ENCODE data around the gene C19orf25. TPM values are rescaled to one million over a fixed set of nuclear protein-coding genes. Genes with fewer than 3 reads are reported as not detected.
A peak's percentile ranks its signal among the peaks of the same experiment; 100 is the strongest.

The C19orf25 gene
- total and polyA plus RNA-seq, 2 donors (not counting 1 experiment from before 2014, with no cell fraction given): 11.2 to 24.8 TPM

- H3K4me1 ChIP-seq (ENCODE audit: control insufficient read depth, extremely low read depth, insufficient read depth, low read length): no peaks in the 10 kb centered on the region
- H3K9ac ChIP-seq (ENCODE audit: insufficient read depth, low read length): no peak overlapping the region
- peak; percentile 94 for TF ChIP-seq EZH2 (IDR thresholded peaks at IDR 0.05; ENCODE audit: low read length, missing control alignments)
- TF ChIP-seq CTCF (conservative IDR thresholded peaks at IDR 0.05 in 1 of 2, IDR thresholded peaks at IDR 0.05 in 1 of 2; ENCODE audit: low read depth in 1 of 2, low read length in 2 of 2): no peak
- no peaks in the 10 kb centered on the region for H3K36me3 ChIP-seq (ENCODE audit: control insufficient read depth, insufficient read depth, low read length)
- H3K4me3 ChIP-seq (replicated peaks in 1 of 4; ENCODE audit: control extremely low read depth in 1 of 4, insufficient read depth in 1 of 4, low read depth in 3 of 4, low read length in 4 of 4): no peak overlapping the region
- H3K27ac ChIP-seq (ENCODE audit: insufficient read depth, low read length): no peak overlapping the region
- peaks cover 18% of the 10 kb centered on the region for H3K27me3 ChIP-seq (ENCODE audit: control insufficient read depth, insufficient read depth, low read length)
- H3K4me2 ChIP-seq (ENCODE audit: extremely low read depth, insufficient read depth, low read length): no peak overlapping the region
- H4K20me1 ChIP-seq (ENCODE audit: control insufficient read depth, extremely low read depth, insufficient read depth, low read length): no peaks in the 10 kb centered on the region
- H3K79me2 ChIP-seq (ENCODE audit: control insufficient read depth, insufficient read depth, low read length): no peaks in the 10 kb centered on the region
- DNase-seq (ENCODE audit: low read depth in 2 of 2): no peak
- H3K9me3 ChIP-seq (ENCODE audit: control insufficient read depth, insufficient read depth, low read depth, low read length): no peaks in the 10 kb centered on the region
- no peak overlapping the region for H2AFZ ChIP-seq (ENCODE audit: low read length)
Observed at GRCh38 chr19:1524287-1524971, 45.4 kb upstream of the C19orf25 start.

- Histone ChIP-seq H3K36me3 (ENCODE audit: control insufficient read depth, insufficient read depth, low read length) (no peaks in the 10 kb centered on the region), H3K27me3 (ENCODE audit: control insufficient read depth, insufficient read depth, low read length) (peaks cover 18% of the 10 kb centered on the region), H3K27ac (ENCODE audit: insufficient read depth, low read length) (no peak within 1 kb of the TSS)
Observed at GRCh38 chr19:1523412-1524286, 44.6 kb upstream of the C19orf25 start, which contains the start of gene PLK5. PLK5 (plus strand) TSS chr19:1524077; CDS start chr19:1526997, 2,920 bp downstream.

More at GRCh38 chr19:1523412-1524286, 44.6 kb upstream of the C19orf25 start, which contains the start of gene PLK5:
- no peak for DNase-seq (ENCODE audit: low read depth in 2 of 2)
- Histone ChIP-seq H2AFZ (ENCODE audit: low read length) (no peak within 1 kb of the TSS), H3K4me1 (ENCODE audit: control insufficient read depth, extremely low read depth, insufficient read depth, low read length) (no peaks in the 10 kb centered on the region), H4K20me1 (ENCODE audit: control insufficient read depth, extremely low read depth, insufficient read depth, low read length) (no peaks in the 10 kb centered on the region), H3K9me3 (ENCODE audit: control insufficient read depth, insufficient read depth, low read depth, low read length) (no peaks in the 10 kb centered on the region), H3K4me2 (ENCODE audit: extremely low read depth, insufficient read depth, low read length) (no peak within 1 kb of the TSS), H3K4me3 (replicated peaks in 1 of 4; ENCODE audit: control extremely low read depth in 1 of 4, insufficient read depth in 1 of 4, low read depth in 3 of 4, low read length in 4 of 4) (no peak within 1 kb of the TSS), H3K79me2 (ENCODE audit: control insufficient read depth, insufficient read depth, low read length) (no peaks in the 10 kb centered on the region), H3K9ac (ENCODE audit: insufficient read depth, low read length) (no peak within 1 kb of the TSS)
- TF ChIP-seq EZH2 (IDR thresholded peaks at IDR 0.05; ENCODE audit: low read length, missing control alignments): no peak
- no peak for TF ChIP-seq CTCF (conservative IDR thresholded peaks at IDR 0.05 in 1 of 2, IDR thresholded peaks at IDR 0.05 in 1 of 2; ENCODE audit: low read depth in 1 of 2, low read length in 2 of 2)
